GM18526 (cell line): Measurements from ENCODE around the gene SAPCD2.

Experiments
- POLR2A ChIP-seq: IDR thresholded peaks from 3 replicates; pipeline ENCODE4 v1.6.1; 2011; ENCODE audit not compliant: insufficient read length; ENCODE audit errors: extremely low read depth

Gene SAPCD2

GRCh38 chr9:137029058-137029936 is 41.1 kb downstream of the SAPCD2 start:
- TF ChIP-seq POLR2A: no peak

GRCh38 chr9:137028263-137029057 is 41.9 kb downstream of the SAPCD2 start:
- TF ChIP-seq POLR2A: no peak

- no peak for TF ChIP-seq POLR2A
These were observed 42.7 kb downstream of the SAPCD2 start, which contains the start of gene ABCA2 for GRCh38 chr9:137027369-137028262. ABCA2 (minus strand) TSS chr9:137028237; CDS start chr9:137028140, 97 bp downstream.

GRCh38 chr9:137026828-137027227 is 43.5 kb downstream of the SAPCD2 start:
- no peak for TF ChIP-seq POLR2A

- no peak for TF ChIP-seq POLR2A
These were observed 44.0 kb downstream of the SAPCD2 start for GRCh38 chr9:137026384-137026783.

- TF ChIP-seq POLR2A: no peak
These were observed 44.8 kb downstream of the SAPCD2 start for GRCh38 chr9:137025517-137025966.

- TF ChIP-seq POLR2A: no peak
These were observed 46.8 kb downstream of the SAPCD2 start for GRCh38 chr9:137023583-137023991.

- no peak for TF ChIP-seq POLR2A
These were observed 47.2 kb downstream of the SAPCD2 start for GRCh38 chr9:137023157-137023556.

- no peak for TF ChIP-seq POLR2A
These were observed 47.7 kb downstream of the SAPCD2 start for GRCh38 chr9:137022662-137023008.

GRCh38 chr9:137021979-137022661 is 48.2 kb downstream of the SAPCD2 start:
- no peak for TF ChIP-seq POLR2A

GRCh38 chr9:137021568-137021978 is 48.8 kb downstream of the SAPCD2 start:
- no peak for TF ChIP-seq POLR2A

GRCh38 chr9:137020771-137021567 is 49.4 kb downstream of the SAPCD2 start:
- no peak for TF ChIP-seq POLR2A

GRCh38 chr9:137019891-137020683 is 50.3 kb downstream of the SAPCD2 start:
- TF ChIP-seq POLR2A: no peak
